Nephron progenitor cell (in vitro differentiated cells): ENCODE results near the gene COL5A1.

Source experiments
- DNase-seq: peaks from one replicate; pipeline ENCODE4 v3.0.0; 2021
- H3K27ac Mint-ChIP-seq: 2 replicates; pipeline ENCODE4 v1.8.0; 2021; ENCODE audit warnings: mild to moderate bottlenecking, moderate library complexity, mixed read lengths
- H3K27me3 Mint-ChIP-seq: 2 replicates; pipeline ENCODE4 v1.8.0; 2021; ENCODE audit warnings: mild to moderate bottlenecking, low read depth, mixed read lengths; ENCODE audit not compliant: poor library complexity
- H3K36me3 Mint-ChIP-seq: 2 replicates; pipeline ENCODE4 v1.8.0; 2021; ENCODE audit warnings: low read depth, mixed read lengths
- H3K4me1 Mint-ChIP-seq: 2 replicates; pipeline ENCODE4 v1.8.0; 2021; ENCODE audit warnings: mixed read lengths
- H3K4me3 Mint-ChIP-seq: 2 replicates; pipeline ENCODE4 v1.8.0; 2021; ENCODE audit warnings: mild to moderate bottlenecking, moderate library complexity, mixed read lengths
- H3K9me3 Mint-ChIP-seq: 2 replicates; pipeline ENCODE4 v1.8.0; 2021; ENCODE audit warnings: mild to moderate bottlenecking, moderate library complexity, mixed read lengths
- CTCF ChIP-seq: fragments of 200-600 bp; sonication (generic); IDR thresholded peaks from 2 replicates; pipeline ENCODE4 v1.5.0; 2021; ENCODE audit warnings: antibody characterized with exemption

The COL5A1 gene

GRCh38 chr9:134775081-134775951 lies 133.7 kb downstream of the COL5A1 start:
- Mint-ChIP-seq H3K4me1 (peaks cover 33% of the 10 kb centered on the region), H3K27me3 (no peaks in the 10 kb centered on the region), H3K27ac (peak overlapping the region; percentile 64), H3K4me3 (no peak overlapping the region), H3K36me3 (no peaks in the 10 kb centered on the region), H3K9me3 (no peaks in the 10 kb centered on the region)
- no peak for TF ChIP-seq CTCF
- peak; percentile 20 for DNase-seq

GRCh38 chr9:134776080-134776796 lies 134.6 kb downstream of the COL5A1 start:
- no peaks in the 10 kb centered on the region for H3K9me3 Mint-ChIP-seq
- DNase-seq, result no peak

GRCh38 chr9:134777153-134777552 lies 135.6 kb downstream of the COL5A1 start:
- no peaks in the 10 kb centered on the region for H3K36me3 Mint-ChIP-seq
- H3K27ac Mint-ChIP-seq, result no peak overlapping the region
- no peak for DNase-seq
- no peak for TF ChIP-seq CTCF
- no peaks in the 10 kb centered on the region for H3K27me3 Mint-ChIP-seq
- peaks cover 27% of the 10 kb centered on the region for H3K4me1 Mint-ChIP-seq
- H3K9me3 Mint-ChIP-seq, result no peaks in the 10 kb centered on the region
- H3K4me3 Mint-ChIP-seq, result no peak overlapping the region

More at GRCh38 chr9:134776080-134776796, 134.6 kb downstream of the COL5A1 start:
- peaks cover 27% of the 10 kb centered on the region for H3K4me1 Mint-ChIP-seq
- H3K4me3 Mint-ChIP-seq, result no peak overlapping the region
- no peaks in the 10 kb centered on the region for H3K36me3 Mint-ChIP-seq
- no peak overlapping the region for H3K27ac Mint-ChIP-seq
- TF ChIP-seq CTCF, result no peak
- no peaks in the 10 kb centered on the region for H3K27me3 Mint-ChIP-seq

GRCh38 chr9:134778156-134778555 lies 136.6 kb downstream of the COL5A1 start:
- TF ChIP-seq CTCF, result no peak
- Mint-ChIP-seq H3K4me3 (no peak overlapping the region), H3K36me3 (no peaks in the 10 kb centered on the region), H3K27me3 (no peaks in the 10 kb centered on the region), H3K27ac (no peak overlapping the region), H3K9me3 (no peaks in the 10 kb centered on the region), H3K4me1 (peaks cover 29% of the 10 kb centered on the region)
- DNase-seq, result no peak

GRCh38 chr9:134778841-134779411 lies 137.3 kb downstream of the COL5A1 start:
- H3K27ac Mint-ChIP-seq, result no peak overlapping the region
- peak; percentile 70 for TF ChIP-seq CTCF
- no peaks in the 10 kb centered on the region for H3K27me3 Mint-ChIP-seq
- no peaks in the 10 kb centered on the region for H3K9me3 Mint-ChIP-seq
- DNase-seq, result peak; percentile 75
- H3K36me3 Mint-ChIP-seq, result no peaks in the 10 kb centered on the region
- no peak overlapping the region for H3K4me3 Mint-ChIP-seq
- peaks cover 35% of the 10 kb centered on the region for H3K4me1 Mint-ChIP-seq
